ENCODE results near the gene ZNF74. TPM values are rescaled to one million over a fixed set of nuclear protein-coding genes. Genes with fewer than 3 reads are reported as not detected.
A peak's percentile ranks its signal among the peaks of the same experiment; 100 is the strongest.

Gene ZNF74
- polyA plus RNA-seq, 1 donor from 2014 or later = 75.6 TPM

DNA sequence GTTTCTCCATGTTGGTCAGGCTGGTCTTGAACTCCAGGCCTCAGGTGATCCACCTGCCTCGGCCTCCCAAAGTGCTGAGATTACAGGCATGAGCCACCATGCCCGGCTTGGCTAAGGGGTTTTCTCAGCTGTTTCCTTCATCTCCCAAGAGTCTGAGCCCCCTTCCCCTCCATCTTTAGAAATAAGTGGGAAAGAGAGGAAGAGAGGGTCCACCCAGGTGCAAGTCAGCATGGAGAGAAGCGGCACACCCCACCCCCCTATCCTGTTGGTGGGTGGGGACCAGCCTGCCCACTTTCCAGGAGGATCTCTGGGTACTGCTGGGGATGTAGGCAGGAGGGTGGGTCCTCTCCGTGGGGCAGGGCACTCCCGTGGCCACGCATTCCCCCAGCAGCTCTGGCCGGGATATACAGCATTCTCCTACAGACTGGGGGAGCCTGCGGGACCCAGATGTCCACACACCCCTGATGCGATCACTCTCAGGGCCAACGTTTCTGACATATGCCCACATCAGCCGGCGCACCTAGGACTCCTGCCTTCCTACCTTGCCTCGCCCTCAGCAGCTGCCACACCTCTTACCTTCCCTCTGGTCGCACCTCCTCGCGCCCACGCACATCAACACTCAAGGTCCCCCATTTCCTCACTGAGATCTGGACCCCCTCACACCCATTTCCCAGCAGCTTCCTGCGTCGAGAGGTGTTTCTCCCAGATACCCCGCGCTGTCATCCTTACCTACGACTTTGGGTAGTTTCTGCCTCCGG is 34.7 kb downstream of the ZNF74 start:
- H3K27me3 ChIP-seq (ENCODE audit: insufficient read depth, low read depth, low read length) = peaks cover 49% of the 10 kb centered on the region
- no peak overlapping the region for H3K27ac ChIP-seq (ENCODE audit: low read length)
- no peaks in the 10 kb centered on the region for H4K20me1 ChIP-seq (ENCODE audit: insufficient read depth)
- H3K4me2 ChIP-seq (ENCODE audit: low read length) = no peak overlapping the region
- no peak overlapping the region for H3K9ac ChIP-seq (ENCODE audit: low read length)
- no peaks in the 10 kb centered on the region for H3K9me2 ChIP-seq (ENCODE audit: insufficient read depth, low read length)
- TF ChIP-seq EZH2 (IDR thresholded peaks at IDR 0.05; ENCODE audit: borderline replicate concordance, insufficient read depth, low read length, poor library complexity, severe bottlenecking) (no peak), REST (IDR thresholded peaks at IDR 0.05; ENCODE audit: borderline replicate concordance) (no peak), MXI1 (conservative IDR thresholded peaks at IDR 0.05; ENCODE audit: poor library complexity, severe bottlenecking) (no peak)
- peak overlapping the region; percentile 58 for H3K4me3 ChIP-seq (ENCODE audit: low read length)
- no peaks in the 10 kb centered on the region for H3K36me3 ChIP-seq (ENCODE audit: insufficient read depth, low read length)
- no peaks in the 10 kb centered on the region for H3F3A ChIP-seq (ENCODE audit: insufficient read depth, low read length, poor library complexity, severe bottlenecking)
- H2AFZ ChIP-seq (ENCODE audit: low read depth, low read length) = no peak overlapping the region
- H3K9me3 ChIP-seq (ENCODE audit: low read length) = no peaks in the 10 kb centered on the region
- H3K79me2 ChIP-seq (replicated peaks; ENCODE audit: insufficient read depth, low read length) = no peaks in the 10 kb centered on the region

- H4K20me1 ChIP-seq (ENCODE audit: insufficient read depth) = no peaks in the 10 kb centered on the region
- TF ChIP-seq EP300 (conservative IDR thresholded peaks at IDR 0.05; ENCODE audit: poor library complexity, severe bottlenecking) = no peak
- TF ChIP-seq RAD21 (conservative IDR thresholded peaks at IDR 0.05) = no peak
- TF ChIP-seq POLR2AphosphoS5 (IDR thresholded peaks at IDR 0.05) = no peak
- TF ChIP-seq REST (IDR thresholded peaks at IDR 0.05; ENCODE audit: borderline replicate concordance) = no peak
- no peak for TF ChIP-seq EZH2 (IDR thresholded peaks at IDR 0.05; ENCODE audit: borderline replicate concordance, insufficient read depth, low read length, poor library complexity, severe bottlenecking)
- TF ChIP-seq CTCF (IDR thresholded peaks at IDR 0.05; ENCODE audit: poor library complexity, severe bottlenecking) = no peak
- no peak for TF ChIP-seq TAF1 (IDR thresholded peaks at IDR 0.05; ENCODE audit: low read depth)
- TF ChIP-seq MXI1 (conservative IDR thresholded peaks at IDR 0.05; ENCODE audit: poor library complexity, severe bottlenecking) = no peak
- no peak for TF ChIP-seq SMC3 (conservative IDR thresholded peaks at IDR 0.05; ENCODE audit: poor library complexity)
- no peak overlapping the region for H3K27ac ChIP-seq (ENCODE audit: low read length)
- no peaks in the 10 kb centered on the region for H3K9me3 ChIP-seq (ENCODE audit: low read length)
- no peaks in the 10 kb centered on the region for H3K36me3 ChIP-seq (ENCODE audit: insufficient read depth, low read length)
- H3K79me2 ChIP-seq (replicated peaks; ENCODE audit: insufficient read depth, low read length) = no peaks in the 10 kb centered on the region
- H3K9ac ChIP-seq (ENCODE audit: low read length) = no peak overlapping the region
- H3K4me2 ChIP-seq (ENCODE audit: low read length) = no peak overlapping the region
- H3F3A ChIP-seq (ENCODE audit: insufficient read depth, low read length, poor library complexity, severe bottlenecking) = no peaks in the 10 kb centered on the region
- H3K4me3 ChIP-seq (ENCODE audit: low read length) = peak overlapping the region; percentile 58
- no peak overlapping the region for H2AFZ ChIP-seq (ENCODE audit: low read depth, low read length)
- H3K9me2 ChIP-seq (ENCODE audit: insufficient read depth, low read length) = no peaks in the 10 kb centered on the region
- H3K27me3 ChIP-seq (ENCODE audit: insufficient read depth, low read depth, low read length) = peaks cover 50% of the 10 kb centered on the region
Measured at GRCh38 chr22:20429254-20430100, 35.5 kb downstream of the ZNF74 start.

Measured in neural cell (in vitro differentiated cells).